Measurements from ENCODE around the gene MTURN.

Gene MTURN

GRCh38 chr7:30177965-30178364 lies 43.2 kb downstream of the MTURN start:
- no peaks in the 10 kb centered on the region for H3K27me3 ChIP-seq (ENCODE audit: insufficient read depth, poor library complexity, severe bottlenecking)
- no peak overlapping the region for H3K4me3 ChIP-seq (replicated peaks; ENCODE audit: insufficient read depth, low read length)
- H3K27ac ChIP-seq (replicated peaks), result 0 out of 2 replicates have a peak overlapping the region, but pooled peaks have one; percentile 9
- no peak for DNase-seq (ENCODE audit: low read depth in 1 of 2, low spot score in 1 of 2)
- TF ChIP-seq SPI1 (IDR thresholded peaks at IDR 0.05; ENCODE audit: borderline replicate concordance, low read depth) (no peak), GABPA (IDR thresholded peaks at IDR 0.05; ENCODE audit: low read depth) (no peak), REST (IDR thresholded peaks at IDR 0.05; ENCODE audit: insufficient replicate concordance, low read depth) (no peak), CTCF (IDR thresholded peaks at IDR 0.05; ENCODE audit: insufficient read depth, low read length) (no peak)

- no peak for DNase-seq (ENCODE audit: low read depth in 1 of 2, low spot score in 1 of 2)
- TF ChIP-seq SPI1 (IDR thresholded peaks at IDR 0.05; ENCODE audit: borderline replicate concordance, low read depth) (no peak), GABPA (IDR thresholded peaks at IDR 0.05; ENCODE audit: low read depth) (no peak), CTCF (IDR thresholded peaks at IDR 0.05; ENCODE audit: insufficient read depth, low read length) (no peak), POLR2AphosphoS5 (IDR thresholded peaks at IDR 0.05; ENCODE audit: low read depth) (no peak), REST (IDR thresholded peaks at IDR 0.05; ENCODE audit: insufficient replicate concordance, low read depth) (no peak)
- Histone ChIP-seq H3K27me3 (ENCODE audit: insufficient read depth, poor library complexity, severe bottlenecking) (no peaks in the 10 kb centered on the region), H3K4me3 (replicated peaks; ENCODE audit: insufficient read depth, low read length) (no peak overlapping the region), H3K27ac (replicated peaks) (no peak overlapping the region)
Measured at GRCh38 chr7:30178748-30179436, 44.1 kb downstream of the MTURN start.

- DNase-seq (ENCODE audit: low read depth in 1 of 2, low spot score in 1 of 2), result no peak
- Histone ChIP-seq H3K27me3 (ENCODE audit: insufficient read depth, poor library complexity, severe bottlenecking) (no peaks in the 10 kb centered on the region), H3K4me3 (replicated peaks; ENCODE audit: insufficient read depth, low read length) (no peak overlapping the region), H3K27ac (replicated peaks) (no peak overlapping the region)
- TF ChIP-seq POLR2AphosphoS5 (IDR thresholded peaks at IDR 0.05; ENCODE audit: low read depth) (no peak), CTCF (IDR thresholded peaks at IDR 0.05; ENCODE audit: insufficient read depth, low read length) (no peak), REST (IDR thresholded peaks at IDR 0.05; ENCODE audit: insufficient replicate concordance, low read depth) (no peak), GABPA (IDR thresholded peaks at IDR 0.05; ENCODE audit: low read depth) (no peak), SPI1 (IDR thresholded peaks at IDR 0.05; ENCODE audit: borderline replicate concordance, low read depth) (no peak)
Measured at GRCh38 chr7:30180718-30181117, 45.9 kb downstream of the MTURN start.
